Endothelial cell of umbilical vein (primary cell): ENCODE results near the gene TLE1. TPM values are rescaled to one million over a fixed set of nuclear protein-coding genes. Genes with fewer than 3 reads are reported as not detected.

Experiments
- BruUV-seq: library from RNA; stranded (reverse); fragments of 400-500 nt; replicated peaks from 2 replicates; lab custom pipeline; 2021; lab: Mats Ljungman, UMichigan
- CTCF ChIA-PET: fragments of 300-600, 350-600 bp; sonication (Branson Sonifier 250); formaldehyde crosslinking; loops from one replicate; lab custom pipeline; 2021; ENCODE audit warnings: antibody characterized with exemption, inconsistent platforms; lab: Charles Lee
- POLR2A ChIA-PET: fragments of 300-600, 350-600 bp; sonication (Branson Sonifier 250); formaldehyde crosslinking; loops from one replicate; lab custom pipeline; 2021; ENCODE audit warnings: antibody characterized with exemption, inconsistent platforms; lab: Charles Lee
- DNase-seq: peaks from one replicate; pipeline ENCODE4 v3.0.0-alpha.2; 2011; ENCODE audit warnings: low read depth, low spot score
- FAIRE-seq: peaks from 2 replicates; lab custom pipeline; 2011; peaks lifted over from hg19 to GRCh38; lab: Jason Lieb, UNC
- H2AFZ ChIP-seq: 2 replicates; pipeline ENCODE4 v1.6.0; 2012; ENCODE audit warnings: low read depth, low read length, control low read depth, inconsistent platforms
- H3K27ac ChIP-seq: 2 replicates; pipeline ENCODE4 v1.5.1; 2011; ENCODE audit warnings: low read depth, mild to moderate bottlenecking, control low read depth, low read length, moderate library complexity; ENCODE audit not compliant: insufficient read depth
- H3K27me3 ChIP-seq, 2 experiments: 2 replicates each; pipeline versions ENCODE4 v1.6.0 to v1.6.1; 2011; ENCODE audit warnings: low read length in 2 of 2, mixed read lengths in 1 of 2; ENCODE audit not compliant: control insufficient read depth in 2 of 2, insufficient read depth in 2 of 2
- H3K36me3 ChIP-seq, 2 experiments: 2 replicates in 1 of 2; 3 replicates in 1 of 2; pipeline ENCODE4 v1.5.1; 2011; ENCODE audit warnings: low read length in 2 of 2, mild to moderate bottlenecking in 1 of 2, moderate library complexity in 1 of 2; ENCODE audit not compliant: control insufficient read depth in 2 of 2, insufficient read depth in 2 of 2; ENCODE audit errors: extremely low read depth in 1 of 2
- H3K4me1 ChIP-seq: 3 replicates; pipeline ENCODE4 v1.5.1; 2011; ENCODE audit warnings: mild to moderate bottlenecking, low read length; ENCODE audit not compliant: control insufficient read depth, insufficient read depth; ENCODE audit errors: extremely low read depth
- H3K4me2 ChIP-seq: 2 replicates; pipeline ENCODE4 v1.6.1; 2011; ENCODE audit warnings: low read length, control low read depth, mixed read lengths; ENCODE audit not compliant: insufficient read depth
- H3K4me3 ChIP-seq, 3 experiments: fragments of 200-600 bp in 1 of 3; sonication (generic), shearing (Covaris generic) in 1 of 3; replicated peaks in 1 of 3; 2 replicates each; pipeline ENCODE4 v1.5.1; 2011 to 2016; ENCODE audit warnings: control low read depth in 3 of 3, low read length in 3 of 3, mild to moderate bottlenecking in 2 of 3, inconsistent platforms in 1 of 3, low read depth in 1 of 3, moderate library complexity in 1 of 3; ENCODE audit not compliant: insufficient read depth in 1 of 3
- H3K79me2 ChIP-seq: 2 replicates; pipeline ENCODE4 v1.6.0; 2012; ENCODE audit warnings: low read length, inconsistent platforms; ENCODE audit not compliant: control insufficient read depth, insufficient read depth
- H3K9ac ChIP-seq: replicated peaks from 2 replicates; pipeline ENCODE3; 2011; ENCODE audit warnings: low read length, control low read depth; ENCODE audit not compliant: insufficient read depth; ENCODE audit errors: extremely low read depth
- H3K9me1 ChIP-seq: replicated peaks from 3 replicates; pipeline ENCODE4 v1.6.0; 2011; ENCODE audit warnings: mild to moderate bottlenecking, low read length; ENCODE audit not compliant: control insufficient read depth, insufficient read depth; ENCODE audit errors: extremely low read depth
- H3K9me3 ChIP-seq: replicated peaks from 2 replicates; pipeline ENCODE4 v1.5.1; 2012; ENCODE audit warnings: low read length, inconsistent platforms; ENCODE audit not compliant: control insufficient read depth, insufficient read depth
- H4K20me1 ChIP-seq: replicated peaks from 2 replicates; pipeline ENCODE3; 2011; ENCODE audit warnings: mild to moderate bottlenecking, low read length; ENCODE audit not compliant: control insufficient read depth, insufficient read depth; ENCODE audit errors: extremely low read depth
- EZH2 ChIP-seq: IDR thresholded peaks from 2 replicates; pipeline ENCODE4 v1.6.1; 2012; ENCODE audit warnings: borderline replicate concordance, low read depth, mild to moderate bottlenecking, moderate library complexity, low read length, inconsistent platforms; ENCODE audit not compliant: severe bottlenecking
- FOS ChIP-seq: IDR thresholded peaks from 2 replicates; pipeline ENCODE4 v1.6.1; 2011; ENCODE audit warnings: mild to moderate bottlenecking, low read length, moderate library complexity, borderline replicate concordance; ENCODE audit not compliant: insufficient read depth
- GATA2 ChIP-seq: IDR thresholded peaks from 2 replicates; pipeline ENCODE4 v1.7.0; 2011; ENCODE audit warnings: low read depth, mild to moderate bottlenecking, moderate library complexity, mixed read lengths, low read length; ENCODE audit not compliant: insufficient read length, insufficient read depth
- JUN ChIP-seq: IDR thresholded peaks from 2 replicates; pipeline ENCODE4 v1.6.1; 2011; ENCODE audit warnings: borderline replicate concordance, low read depth; ENCODE audit not compliant: insufficient read length, insufficient read depth
- MYC ChIP-seq: IDR thresholded peaks from one replicate; pipeline ENCODE4 v1.6.1; 2011; ENCODE audit warnings: mild to moderate bottlenecking, low read depth, low read length
- POLR2A ChIP-seq: IDR thresholded peaks from 2 replicates; pipeline ENCODE4 v1.6.1; 2012; ENCODE audit warnings: low read depth, mild to moderate bottlenecking, control low read depth, low read length
- dilution Hi-C: fragments of 300-500 bp; cut with MboI; formaldehyde crosslinking; loops from one replicate; pipeline ENCODE4 v1.15.0; 2019; ENCODE audit warnings: low sequenced_read_pairs; ENCODE audit not compliant: extremely low pct_ligation_motif_present
- intact Hi-C: fragments of 100-400 bp; cut with micrococcal nuclease; formaldehyde crosslinking; loops from one replicate; pipeline ENCODE4 v1.10.0; 2022
- polyA plus RNA-seq, 4 experiments: library from polyadenylated mRNA; depleted of rRNA in 3 of 4; stranded (reverse) in 3 of 4; unstranded in 1 of 4; fragments of >200 nt; gene quantifications; 2 replicates each; pipeline versions ENCODE4 v1.2.1 to v1.2.3, GENCODE V29; 2011 to 2012; ENCODE audit warnings: missing spikeins in 1 of 4
- total RNA-seq: library from RNA; stranded (reverse); gene quantifications from 2 replicates; pipeline ENCODE4 v1.2.3, GENCODE V29; 2021
- TF ChIP-seq, protein P1 (sequence below), 2 donors: IDR thresholded peaks; 1 replicate in 1 of 2; 2 replicates in 1 of 2; pipeline ENCODE4 v1.5.1; 2011; ENCODE audit warnings: low read length in 2 of 2, mild to moderate bottlenecking in 2 of 2, moderate library complexity in 2 of 2, control low read depth in 1 of 2, inconsistent platforms in 1 of 2, low read depth in 1 of 2; ENCODE audit not compliant: insufficient read depth in 1 of 2; ENCODE audit errors: extremely low read depth in 1 of 2

TLE1 gene
- total and polyA plus RNA-seq, 2 donors (not counting 3 experiments of a cell fraction or from before 2014, with no cell fraction given) = 55.0 to 58.2 TPM

DNA sequence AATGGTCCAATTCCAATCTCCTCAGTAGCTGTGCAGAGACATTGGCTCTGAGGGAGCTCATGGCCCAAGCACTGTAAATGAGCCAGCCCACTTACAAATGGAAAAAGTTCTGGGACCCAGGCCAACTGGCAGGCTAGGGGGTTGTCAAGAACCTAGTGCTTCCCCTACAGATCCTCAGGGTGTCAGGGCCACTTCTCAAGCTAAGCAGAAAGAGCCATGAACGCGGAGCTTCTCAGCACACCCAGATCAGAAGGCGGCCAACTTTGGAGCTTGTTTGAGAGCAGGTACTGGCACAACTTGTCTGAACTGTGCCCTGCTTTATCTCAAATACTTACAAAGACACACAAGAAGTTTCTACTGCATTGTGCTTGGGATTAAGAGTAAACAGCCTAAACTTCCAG lies 17.5 kb downstream of the TLE1 start:
- no peak for FAIRE-seq

DNA sequence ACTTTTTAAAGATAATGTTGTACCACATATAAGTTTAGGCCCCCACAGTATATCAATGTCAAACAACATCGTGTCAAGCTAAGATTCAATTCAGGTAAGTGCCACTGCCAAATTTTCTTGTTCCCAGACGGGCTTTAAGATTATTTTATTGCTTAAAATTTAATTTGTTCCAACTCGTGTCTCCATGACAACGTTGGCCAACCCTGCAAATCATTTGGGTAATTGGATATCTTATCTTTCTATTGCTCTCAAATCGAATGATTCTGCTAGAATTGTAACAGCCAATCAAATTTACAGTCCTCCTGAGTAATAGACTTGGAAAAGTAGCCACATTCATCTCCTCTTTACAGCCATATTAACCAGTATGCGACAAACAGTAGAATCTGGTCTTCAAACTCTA lies 19.5 kb downstream of the TLE1 start:
- H3K4me3 ChIP-seq = no peak overlapping the region
- no peak for DNase-seq
- FAIRE-seq = no peak
- H3K27ac ChIP-seq = no peak overlapping the region
- H3K4me2 ChIP-seq = no peak overlapping the region
- H3K9me3 ChIP-seq = no peaks in the 10 kb centered on the region
- H3K36me3 ChIP-seq = peaks cover 3 to 5% of the 10 kb centered on the region in 2 experiments
- CTCF ChIA-PET = interaction anchor here (1.2 kb wide), 1 partner anchor 13 kb away, joined by 3 read pairs; no protein-coding TSS in a partner anchor
- TF ChIP-seq POLR2A = no peak
- peaks cover 28% of the 10 kb centered on the region for H3K79me2 ChIP-seq
- H3K9ac ChIP-seq = no peak overlapping the region
- H2AFZ ChIP-seq = no peak overlapping the region
- dilution Hi-C loops (no loop called here), intact Hi-C loops (no loop called here)
- no peaks in the 10 kb centered on the region for H3K4me1 ChIP-seq
- peaks cover 5% of the 10 kb centered on the region for H4K20me1 ChIP-seq
- H3K27me3 ChIP-seq = no peaks in the 10 kb centered on the region
- BruUV-seq = no TSS peak
- H3K9me1 ChIP-seq = no peaks in the 10 kb centered on the region
- POLR2A ChIA-PET = no interaction called here

More for the DNA sequence above, 17.5 kb downstream of the TLE1 start:
- Histone ChIP-seq H3K9ac (no peak overlapping the region), H3K9me1 (no peaks in the 10 kb centered on the region), H3K4me3 (no peak overlapping the region), H3K4me1 (peaks cover 7% of the 10 kb centered on the region), H3K36me3 (peaks cover 3 to 5% of the 10 kb centered on the region in 2 experiments), H3K27ac (no peak overlapping the region), H3K9me3 (no peaks in the 10 kb centered on the region), H3K79me2 (peaks cover 23% of the 10 kb centered on the region), H3K27me3 (no peaks in the 10 kb centered on the region), H4K20me1 (no peaks in the 10 kb centered on the region), H2AFZ (no peak overlapping the region), H3K4me2 (no peak overlapping the region)
- dilution Hi-C loops = no loop called here
- TF ChIP-seq FOS (no peak), POLR2A (no peak), GATA2 (no peak), MYC (no peak), EZH2 (no peak), JUN (no peak)
- TF ChIP-seq, protein P1, sequence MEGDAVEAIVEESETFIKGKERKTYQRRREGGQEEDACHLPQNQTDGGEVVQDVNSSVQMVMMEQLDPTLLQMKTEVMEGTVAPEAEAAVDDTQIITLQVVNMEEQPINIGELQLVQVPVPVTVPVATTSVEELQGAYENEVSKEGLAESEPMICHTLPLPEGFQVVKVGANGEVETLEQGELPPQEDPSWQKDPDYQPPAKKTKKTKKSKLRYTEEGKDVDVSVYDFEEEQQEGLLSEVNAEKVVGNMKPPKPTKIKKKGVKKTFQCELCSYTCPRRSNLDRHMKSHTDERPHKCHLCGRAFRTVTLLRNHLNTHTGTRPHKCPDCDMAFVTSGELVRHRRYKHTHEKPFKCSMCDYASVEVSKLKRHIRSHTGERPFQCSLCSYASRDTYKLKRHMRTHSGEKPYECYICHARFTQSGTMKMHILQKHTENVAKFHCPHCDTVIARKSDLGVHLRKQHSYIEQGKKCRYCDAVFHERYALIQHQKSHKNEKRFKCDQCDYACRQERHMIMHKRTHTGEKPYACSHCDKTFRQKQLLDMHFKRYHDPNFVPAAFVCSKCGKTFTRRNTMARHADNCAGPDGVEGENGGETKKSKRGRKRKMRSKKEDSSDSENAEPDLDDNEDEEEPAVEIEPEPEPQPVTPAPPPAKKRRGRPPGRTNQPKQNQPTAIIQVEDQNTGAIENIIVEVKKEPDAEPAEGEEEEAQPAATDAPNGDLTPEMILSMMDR (IDR thresholded peaks at IDR 0.05; ENCODE audit: extremely low read depth in 1 of 2, insufficient read depth in 1 of 2, low read depth in 1 of 2, low read length in 2 of 2) = no peak
- intact Hi-C loops = no loop called here
- POLR2A ChIA-PET = no interaction called here
- CTCF ChIA-PET = interaction anchor here (1.6 to 3.4 kb wide), 3 partner anchors 12 to 181 kb away, joined by 3 to 13 read pairs (median 6); no protein-coding TSS in a partner anchor
- no TSS peak for BruUV-seq
- DNase-seq = peak; percentile 69
